ENCODE results near the gene RDH8. TPM values are rescaled to one million over a fixed set of nuclear protein-coding genes. Genes with fewer than 3 reads are reported as not detected.

Gene RDH8, protein sequence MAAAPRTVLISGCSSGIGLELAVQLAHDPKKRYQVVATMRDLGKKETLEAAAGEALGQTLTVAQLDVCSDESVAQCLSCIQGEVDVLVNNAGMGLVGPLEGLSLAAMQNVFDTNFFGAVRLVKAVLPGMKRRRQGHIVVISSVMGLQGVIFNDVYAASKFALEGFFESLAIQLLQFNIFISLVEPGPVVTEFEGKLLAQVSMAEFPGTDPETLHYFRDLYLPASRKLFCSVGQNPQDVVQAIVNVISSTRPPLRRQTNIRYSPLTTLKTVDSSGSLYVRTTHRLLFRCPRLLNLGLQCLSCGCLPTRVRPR
- total RNA-seq (2012; rRNA removed), result 0.18 TPM in 1 of 2 replicates, not detected in the other
- polyA plus RNA-seq (2012; rRNA removed), result not detected in 2 replicates
- polyA plus RNA-seq (2012; cell fraction: cytosol; rRNA removed), result not detected in 2 replicates
- polyA plus RNA-seq (2012; cell fraction: nucleus; rRNA removed; ENCODE audit: low replicate concordance), result 0.29 and 0.38 TPM in 2 replicates
- not detected for Bru-seq, nascent RNA
- BruChase-seq, experiment 1, labeled RNA remaining after a 6-hour chase, result not detected
- BruChase-seq, experiment 2, labeled RNA remaining after a 2-hour chase, result not detected
- long read RNA-seq, result 0 reads

DNA sequence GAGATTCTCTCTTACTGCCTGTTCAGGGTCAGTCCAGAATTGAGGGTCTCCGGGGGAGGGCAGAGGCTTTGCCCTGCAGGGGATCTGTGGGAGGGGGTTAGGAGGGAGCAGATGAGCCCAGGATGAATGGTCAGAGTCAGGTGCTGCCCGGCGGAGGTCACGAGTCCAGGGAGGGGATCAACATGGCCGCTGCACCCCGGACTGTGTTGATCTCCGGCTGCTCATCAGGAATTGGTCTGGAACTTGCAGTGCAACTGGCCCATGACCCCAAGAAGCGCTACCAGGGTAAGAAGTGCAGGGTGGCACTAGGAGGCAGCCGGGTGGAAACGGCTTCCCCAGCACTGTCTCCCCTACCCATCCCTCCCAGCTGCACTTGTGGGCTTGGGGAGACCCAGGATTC, at the start of gene RDH8:
TSS of gene RDH8 (plus strand) at position 168 of the 400 bp plus-strand sequence. CDS start at position 183, 15 bp downstream.
- H2BK15ac ChIP-seq (ENCODE audit: low read depth, low read length), result no peak within 1 kb of the TSS
- no peak within 1 kb of the TSS for H2BK20ac ChIP-seq (ENCODE audit: low read depth, low read length)
- ChIA-PET CTCF (no interaction called here), POLR2A (ENCODE audit: unreplicated experiment) (no interaction called here)
- H3K27ac ChIP-seq (ENCODE audit: insufficient read depth, low read length), result no peak within 1 kb of the TSS
- no peak within 1 kb of the TSS for H2BK5ac ChIP-seq (ENCODE audit: low read depth, low read length, poor library complexity, severe bottlenecking)
- no peak within 1 kb of the TSS for H4K8ac ChIP-seq (ENCODE audit: low read depth in 2 of 2, low read length in 2 of 2)
- H3K9me1 ChIP-seq (ENCODE audit: insufficient read depth, low read length), result peaks cover 15% of the 10 kb centered on the region
- no peak within 1 kb of the TSS for H3K23ac ChIP-seq (ENCODE audit: low read depth, low read length)
- H3K27me3 ChIP-seq (ENCODE audit: control insufficient read depth, insufficient read depth, low read length), result no peaks in the 10 kb centered on the region
- dilution Hi-C loops (cut with HindIII; ENCODE audit: low sequenced_read_pairs, unreplicated experiment), result no loop called here
- no peak within 1 kb of the TSS for H2AK9ac ChIP-seq (replicated peaks; ENCODE audit: low read depth, low read length, poor library complexity)
- TF ChIP-seq, protein P1, sequence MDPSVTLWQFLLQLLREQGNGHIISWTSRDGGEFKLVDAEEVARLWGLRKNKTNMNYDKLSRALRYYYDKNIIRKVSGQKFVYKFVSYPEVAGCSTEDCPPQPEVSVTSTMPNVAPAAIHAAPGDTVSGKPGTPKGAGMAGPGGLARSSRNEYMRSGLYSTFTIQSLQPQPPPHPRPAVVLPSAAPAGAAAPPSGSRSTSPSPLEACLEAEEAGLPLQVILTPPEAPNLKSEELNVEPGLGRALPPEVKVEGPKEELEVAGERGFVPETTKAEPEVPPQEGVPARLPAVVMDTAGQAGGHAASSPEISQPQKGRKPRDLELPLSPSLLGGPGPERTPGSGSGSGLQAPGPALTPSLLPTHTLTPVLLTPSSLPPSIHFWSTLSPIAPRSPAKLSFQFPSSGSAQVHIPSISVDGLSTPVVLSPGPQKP (IDR thresholded peaks at IDR 0.05; ENCODE audit: borderline replicate concordance, low read depth, low read length), result no peak
- TF ChIP-seq SMC3 (IDR thresholded peaks at IDR 0.05; ENCODE audit: low read depth, low read length), result no peak
- TF ChIP-seq MAFK (IDR thresholded peaks at IDR 0.05; ENCODE audit: low read depth, low read length), result no peak
- no peak for TF ChIP-seq MXI1 (IDR thresholded peaks at IDR 0.05; ENCODE audit: borderline replicate concordance, low read depth, low read length)
- no peak for TF ChIP-seq NFE2L2 (IDR thresholded peaks at IDR 0.05; ENCODE audit: low read depth, low read length)
- no peak for TF ChIP-seq RFX5 (IDR thresholded peaks at IDR 0.05; ENCODE audit: low read depth, low read length)
- no peak for TF ChIP-seq FOS (IDR thresholded peaks at IDR 0.05; ENCODE audit: low read depth, low read length)
- TF ChIP-seq POLR2A (IDR thresholded peaks at IDR 0.05; ENCODE audit: low read depth, low read length), result no peak
- no peak for TF ChIP-seq RAD21 (IDR thresholded peaks at IDR 0.05; ENCODE audit: low read length)
- no peak for TF ChIP-seq BHLHE40 (IDR thresholded peaks at IDR 0.05; ENCODE audit: low read depth, low read length)
- TF ChIP-seq RCOR1 (IDR thresholded peaks at IDR 0.05; ENCODE audit: insufficient replicate concordance, low read length), result no peak
- TF ChIP-seq, protein P2, sequence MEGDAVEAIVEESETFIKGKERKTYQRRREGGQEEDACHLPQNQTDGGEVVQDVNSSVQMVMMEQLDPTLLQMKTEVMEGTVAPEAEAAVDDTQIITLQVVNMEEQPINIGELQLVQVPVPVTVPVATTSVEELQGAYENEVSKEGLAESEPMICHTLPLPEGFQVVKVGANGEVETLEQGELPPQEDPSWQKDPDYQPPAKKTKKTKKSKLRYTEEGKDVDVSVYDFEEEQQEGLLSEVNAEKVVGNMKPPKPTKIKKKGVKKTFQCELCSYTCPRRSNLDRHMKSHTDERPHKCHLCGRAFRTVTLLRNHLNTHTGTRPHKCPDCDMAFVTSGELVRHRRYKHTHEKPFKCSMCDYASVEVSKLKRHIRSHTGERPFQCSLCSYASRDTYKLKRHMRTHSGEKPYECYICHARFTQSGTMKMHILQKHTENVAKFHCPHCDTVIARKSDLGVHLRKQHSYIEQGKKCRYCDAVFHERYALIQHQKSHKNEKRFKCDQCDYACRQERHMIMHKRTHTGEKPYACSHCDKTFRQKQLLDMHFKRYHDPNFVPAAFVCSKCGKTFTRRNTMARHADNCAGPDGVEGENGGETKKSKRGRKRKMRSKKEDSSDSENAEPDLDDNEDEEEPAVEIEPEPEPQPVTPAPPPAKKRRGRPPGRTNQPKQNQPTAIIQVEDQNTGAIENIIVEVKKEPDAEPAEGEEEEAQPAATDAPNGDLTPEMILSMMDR (conservative IDR thresholded peaks at IDR 0.05; ENCODE audit: low read depth, low read length), result no peak
- TF ChIP-seq, protein P3, sequence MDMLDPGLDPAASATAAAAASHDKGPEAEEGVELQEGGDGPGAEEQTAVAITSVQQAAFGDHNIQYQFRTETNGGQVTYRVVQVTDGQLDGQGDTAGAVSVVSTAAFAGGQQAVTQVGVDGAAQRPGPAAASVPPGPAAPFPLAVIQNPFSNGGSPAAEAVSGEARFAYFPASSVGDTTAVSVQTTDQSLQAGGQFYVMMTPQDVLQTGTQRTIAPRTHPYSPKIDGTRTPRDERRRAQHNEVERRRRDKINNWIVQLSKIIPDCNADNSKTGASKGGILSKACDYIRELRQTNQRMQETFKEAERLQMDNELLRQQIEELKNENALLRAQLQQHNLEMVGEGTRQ (IDR thresholded peaks at IDR 0.05; ENCODE audit: low read depth, low read length), result no peak
- TF ChIP-seq CEBPB (IDR thresholded peaks at IDR 0.05; ENCODE audit: low read depth, low read length), result no peak
- in situ Hi-C loops (cut with MboI; ENCODE audit: low sequenced_read_pairs), result no loop called here
- H4K5ac ChIP-seq (ENCODE audit: low read depth, low read length), result no peak within 1 kb of the TSS
- intact Hi-C loops (cut with micrococcal nuclease), result no loop called here
- no TSS peak for BruUV-seq (replicated peaks)
- H3K4ac ChIP-seq (ENCODE audit: low read depth, low read length), result no peak within 1 kb of the TSS
- no peak within 1 kb of the TSS for H4K91ac ChIP-seq (ENCODE audit: insufficient read depth, low read depth, low read length)
- peaks cover 13% of the 10 kb centered on the region for H4K20me1 ChIP-seq (ENCODE audit: insufficient read depth, low read length)
- no peaks in the 10 kb centered on the region for H3K36me3 ChIP-seq (ENCODE audit: control insufficient read depth, insufficient read depth, low read length)
- H2AFZ ChIP-seq (replicated peaks; ENCODE audit: low read length, poor library complexity), result no peak within 1 kb of the TSS
- no peak within 1 kb of the TSS for H3K4me2 ChIP-seq (ENCODE audit: low read depth, low read length)
- peaks cover 10% of the 10 kb centered on the region for H3K4me1 ChIP-seq (ENCODE audit: control insufficient read depth, insufficient read depth, low read length)
- DNase-seq (no peak), ATAC-seq (ENCODE audit: low read depth) (no peak)
- H3K9ac ChIP-seq (ENCODE audit: low read depth, low read length), result no peak within 1 kb of the TSS
- H3K56ac ChIP-seq (ENCODE audit: extremely low read depth, insufficient read depth, low read length), result no peak within 1 kb of the TSS
- H3K4me3 ChIP-seq (ENCODE audit: insufficient read depth, low read depth, low read length), result no peak within 1 kb of the TSS
- WGBS, 2 experiments (ENCODE audit: extremely low coverage in 2 of 2, insufficient read length in 1 of 2), result 92% methylated on average over 4 of the region's 10 CpGs; no CpG with 5 or more reads in 1 of the 2 experiments
- no peak within 1 kb of the TSS for H3K18ac ChIP-seq (ENCODE audit: low read depth, low read length)
- no peak within 1 kb of the TSS for H3K14ac ChIP-seq (replicated peaks; ENCODE audit: low read depth, low read length)
- peaks cover 2 to 9% of the 10 kb centered on the region in 2 experiments; a peak in 3 of 4 replicates for H3K79me1 ChIP-seq (ENCODE audit: low read depth in 1 of 2, low read length in 2 of 2)
- H2BK120ac ChIP-seq (ENCODE audit: low read depth, low read length), result no peak within 1 kb of the TSS
- no peaks in the 10 kb centered on the region for H3K9me3 ChIP-seq (ENCODE audit: control insufficient read depth, insufficient read depth, low read length)
- no peak within 1 kb of the TSS for H2AK5ac ChIP-seq (ENCODE audit: low read depth, low read length)
